Activated CD8-positive, alpha-beta memory T cell treated with anti-CD3 and anti-CD28 coated beads, Interleukin-2, amount 50 U/mL, for 24 hours (primary cell): ENCODE data around the gene BNC2.

Source experiments
- DNase-seq: peaks from one replicate; pipeline ENCODE4 v3.0.0-alpha.2; 2020; ENCODE audit errors: extremely low read depth

BNC2 gene

GRCh38 chr9:16368237-16369087, 502.0 kb downstream of the BNC2 start:
- no peak for DNase-seq

DNA sequence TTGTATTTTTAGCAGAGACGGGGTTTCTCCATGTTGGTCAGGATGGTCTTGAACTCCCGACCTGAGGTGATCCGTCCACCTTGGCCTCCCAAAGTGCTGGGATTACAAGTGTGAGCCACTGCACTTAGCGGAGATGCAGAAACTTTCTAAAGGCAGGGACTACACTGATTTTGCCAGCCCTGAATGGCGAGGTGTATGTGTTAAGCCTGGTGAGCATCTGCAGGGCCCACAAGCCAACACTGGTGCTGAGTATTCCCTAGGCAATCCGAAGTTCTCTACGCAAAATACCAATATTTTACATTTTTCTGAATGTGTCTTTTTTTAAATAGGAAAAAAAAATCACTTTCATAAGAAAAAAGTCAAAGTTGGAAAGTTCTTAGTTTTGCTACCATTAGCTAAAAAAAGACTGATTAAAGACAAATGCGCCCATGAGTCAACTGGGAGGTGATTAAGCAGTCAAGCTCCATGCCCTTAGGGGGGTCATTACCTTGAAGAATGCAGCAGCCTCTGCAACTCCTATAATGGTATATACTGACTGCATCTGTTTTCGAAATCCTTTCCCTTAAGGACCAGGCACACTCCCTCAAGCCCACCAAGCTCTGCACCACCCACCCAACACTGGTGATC, 502.8 kb downstream of the BNC2 start:
- no peak for DNase-seq

- no peak for DNase-seq
Observed at GRCh38 chr9:16364347-16364746, 506.1 kb downstream of the BNC2 start.

DNA sequence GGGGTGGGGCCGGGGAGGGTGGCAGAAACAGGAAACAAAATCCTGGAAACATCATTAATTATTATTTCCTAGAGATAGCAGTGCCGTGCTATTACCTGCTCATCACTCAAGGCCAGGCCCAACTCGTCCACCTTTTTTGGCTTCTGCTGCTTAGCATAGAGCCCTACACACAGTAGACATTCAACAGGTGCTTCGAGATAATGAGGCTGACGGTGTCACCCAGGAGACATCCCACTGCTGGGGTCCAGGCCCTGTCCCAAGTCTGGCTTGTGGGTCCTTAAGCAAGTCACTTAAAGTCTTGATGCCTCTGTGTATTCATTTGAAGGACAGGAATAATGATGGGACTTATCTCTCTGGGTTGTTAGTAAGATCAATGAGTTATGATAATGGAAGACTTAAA, 506.6 kb downstream of the BNC2 start:
- no peak for DNase-seq

GRCh38 chr9:16363073-16363781, 507.2 kb downstream of the BNC2 start:
- DNase-seq, result no peak

DNA sequence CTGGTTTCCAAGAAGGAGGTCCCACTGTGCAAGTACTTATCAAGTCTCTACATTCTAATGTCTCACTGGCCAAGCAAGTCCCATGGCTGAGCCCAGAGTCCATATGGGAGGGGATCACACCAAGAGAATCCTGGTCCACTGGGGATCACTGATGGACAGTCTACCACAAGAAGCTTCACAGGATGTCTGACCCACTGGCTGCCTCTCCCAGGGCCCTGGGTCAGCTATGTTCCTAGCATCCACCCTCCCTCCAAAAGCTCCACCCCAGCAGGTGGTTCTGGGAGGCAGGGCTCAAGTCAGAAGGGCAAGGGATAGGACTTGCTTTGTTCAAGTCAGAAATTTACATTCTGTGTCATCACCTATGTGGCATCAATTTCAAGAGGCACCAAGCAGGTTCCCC, 508.5 kb downstream of the BNC2 start:
- no peak for DNase-seq

DNA sequence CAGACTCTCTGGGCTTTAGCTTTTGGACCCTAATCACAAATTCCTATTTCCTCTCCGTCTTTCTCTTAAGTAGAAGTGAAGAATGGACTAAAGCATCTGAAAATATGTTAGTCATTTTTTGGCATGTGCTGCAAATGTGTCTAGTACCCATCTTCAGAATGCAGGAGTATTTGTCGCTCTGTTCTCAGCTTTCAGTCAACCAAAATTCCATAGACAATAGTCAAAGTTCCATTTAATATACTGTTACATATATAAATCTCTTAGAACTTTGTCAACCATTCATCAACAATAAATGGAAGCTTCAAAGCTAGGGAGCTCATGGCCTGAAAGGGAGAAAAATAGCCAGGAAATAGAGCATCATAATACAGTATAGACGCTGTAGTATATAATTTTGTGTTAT, 509.4 kb downstream of the BNC2 start:
- no peak for DNase-seq

- DNase-seq, result no peak
Observed at GRCh38 chr9:16360247-16360646, 510.2 kb downstream of the BNC2 start.
